Activated T-cell treated with anti-CD3 and anti-CD28 coated beads, Interleukin-2, amount 50 U/mL, for 1 hour (primary cell): ENCODE results near the gene SAMD3.
"Not testable (repeated sequence)": the region's sequence is repeated elsewhere in the genome, so short reads cannot be mapped to it uniquely, and the experiment has no call there.

Experiments used
- DNase-seq: peaks from one replicate; pipeline ENCODE4 v3.0.0-alpha.2; 2020

Gene SAMD3

DNA sequence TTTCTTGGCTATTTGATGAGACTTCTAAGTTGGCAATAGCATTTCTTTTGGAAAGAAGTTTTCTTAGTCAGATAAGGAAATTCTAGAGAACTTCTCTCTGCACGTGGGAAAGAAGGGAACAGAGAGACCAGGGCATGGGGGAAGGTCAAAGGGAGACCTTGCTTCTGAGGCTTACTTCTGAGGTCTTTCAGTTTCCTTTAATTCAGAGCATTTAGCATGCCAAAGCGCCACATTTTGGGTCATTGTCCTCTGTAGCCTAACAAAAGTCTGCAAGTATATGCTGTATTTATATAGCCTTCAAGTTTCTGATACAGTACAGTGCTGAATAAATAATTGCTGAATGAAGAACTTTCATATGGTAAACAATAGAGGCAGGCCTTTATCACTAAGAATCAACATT lies 95.6 kb downstream of the SAMD3 start:
- DNase-seq = no peak

- DNase-seq = no peak
These were observed 100.5 kb downstream of the SAMD3 start for GRCh38 chr6:130122243-130122642.

GRCh38 chr6:130120731-130121130 lies 102.0 kb downstream of the SAMD3 start:
- DNase-seq = no peak

GRCh38 chr6:130119211-130119610 lies 103.5 kb downstream of the SAMD3 start:
- no peak for DNase-seq

GRCh38 chr6:130118236-130118635 lies 104.5 kb downstream of the SAMD3 start:
- DNase-seq = no peak

DNA sequence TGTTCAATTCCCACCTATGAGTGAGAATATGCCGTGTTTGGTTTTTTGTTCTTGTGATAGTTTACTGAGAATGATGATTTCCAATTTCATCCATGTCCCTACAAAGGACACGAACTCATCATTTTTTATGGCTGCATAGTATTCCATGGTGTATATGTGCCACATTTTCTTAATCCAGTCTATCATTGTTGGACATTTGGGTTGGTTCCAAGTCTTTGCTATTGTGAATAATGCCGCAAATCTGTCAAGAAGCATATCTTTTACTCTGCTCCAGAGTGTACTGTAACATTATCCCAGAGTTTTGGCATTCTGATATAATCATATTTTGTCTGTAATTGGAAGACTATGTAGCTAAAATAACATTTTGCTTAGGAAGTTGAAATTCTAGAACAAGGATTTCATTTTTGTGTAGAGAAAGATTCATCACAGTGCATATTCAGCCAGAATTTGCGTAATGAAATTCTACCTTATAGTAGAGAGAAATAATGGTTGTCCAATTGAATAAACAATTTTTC lies 105.5 kb downstream of the SAMD3 start:
- not testable (repeated sequence) for DNase-seq

- DNase-seq = no peak
These were observed 106.5 kb downstream of the SAMD3 start for GRCh38 chr6:130116273-130116672.

- no peak for DNase-seq
These were observed 107.7 kb downstream of the SAMD3 start for GRCh38 chr6:130115036-130115435.

GRCh38 chr6:130113201-130113710 lies 109.5 kb downstream of the SAMD3 start:
- no peak for DNase-seq

DNA sequence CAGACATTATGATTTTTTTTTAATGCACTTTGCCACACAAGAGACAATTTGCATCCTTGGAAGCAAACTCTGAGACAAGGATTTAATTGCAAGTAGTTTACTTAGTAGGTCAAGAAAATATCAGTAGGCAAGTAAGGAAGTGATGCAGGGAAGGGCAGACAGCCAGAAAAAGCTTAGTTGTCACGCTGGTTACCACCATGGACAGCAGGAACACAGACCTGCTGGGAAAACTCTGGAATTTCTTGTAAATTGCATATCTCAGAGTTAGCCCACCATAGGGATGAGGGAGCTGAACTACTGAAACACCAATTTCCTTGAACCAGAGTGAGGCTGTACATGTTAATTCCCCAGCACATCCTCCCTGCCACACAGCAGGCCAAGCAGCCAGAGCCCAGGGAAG lies 111.7 kb downstream of the SAMD3 start:
- no peak for DNase-seq

DNA sequence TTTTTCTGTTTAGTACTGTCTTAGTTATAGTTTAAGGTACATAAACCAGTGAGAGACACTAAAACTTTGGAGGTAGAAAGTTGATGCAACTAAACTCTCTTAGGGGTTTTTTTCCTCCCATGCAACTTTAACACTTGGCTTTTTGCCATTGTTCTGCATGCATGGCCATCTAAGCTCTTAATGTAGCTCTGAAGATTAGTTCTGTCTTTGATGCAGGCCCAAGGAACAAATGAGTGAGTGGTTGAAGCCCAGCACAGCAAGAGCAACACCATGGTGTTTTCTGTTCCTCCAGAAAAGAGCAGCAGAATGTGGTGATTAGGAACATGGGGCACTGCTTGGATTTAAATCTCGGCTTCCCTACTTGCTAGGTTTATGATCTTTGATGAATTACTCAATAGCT lies 115.0 kb downstream of the SAMD3 start:
- no peak for DNase-seq

GRCh38 chr6:130105996-130106704 lies 116.6 kb downstream of the SAMD3 start:
- DNase-seq = no peak

GRCh38 chr6:130099119-130099518 lies 123.6 kb downstream of the SAMD3 start:
- no peak for DNase-seq

DNA sequence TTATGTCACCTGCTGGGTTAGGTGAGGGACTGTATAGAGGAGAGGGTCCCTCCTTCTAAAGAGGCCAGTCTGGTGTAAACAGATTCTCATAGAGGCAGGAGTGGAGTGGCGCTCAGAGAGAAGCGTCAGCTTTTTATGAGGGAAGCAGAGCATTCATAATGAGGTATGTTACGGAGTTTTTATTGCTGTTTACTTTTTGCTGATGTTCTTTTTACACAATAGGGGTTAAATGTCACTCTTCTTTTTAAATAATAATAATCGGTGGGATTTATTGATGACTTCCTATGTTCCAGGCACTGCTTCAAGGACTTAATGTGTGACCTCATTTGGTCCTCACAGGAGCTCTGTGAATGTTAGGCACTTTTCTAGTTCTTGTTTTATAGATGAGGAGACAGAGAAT lies 124.4 kb downstream of the SAMD3 start:
- DNase-seq = no peak
